Upper lobe of left lung (tissue), 4 donors: ENCODE measurements around the gene PTN.

ENCODE experiments used
- EP300 ChIP-seq, 4 donors: sonication (generic); formaldehyde crosslinking; IDR thresholded peaks; one replicate each; pipeline ENCODE4 v1.5.1; 2017; ENCODE audit warnings: antibody characterized with exemption in 4 of 4, control low read depth in 2 of 4
- TF ChIP-seq, protein P1 (sequence below), 6 experiments: fragments of 450-650 bp in 4 of 6; fragments of 200-600 bp in 2 of 6; sonication (generic) in 2 of 6; IDR thresholded peaks; one replicate each; pipeline ENCODE4 v1.5.1; 2016 to 2019; ENCODE audit warnings: antibody characterized with exemption in 6 of 6

DNA sequence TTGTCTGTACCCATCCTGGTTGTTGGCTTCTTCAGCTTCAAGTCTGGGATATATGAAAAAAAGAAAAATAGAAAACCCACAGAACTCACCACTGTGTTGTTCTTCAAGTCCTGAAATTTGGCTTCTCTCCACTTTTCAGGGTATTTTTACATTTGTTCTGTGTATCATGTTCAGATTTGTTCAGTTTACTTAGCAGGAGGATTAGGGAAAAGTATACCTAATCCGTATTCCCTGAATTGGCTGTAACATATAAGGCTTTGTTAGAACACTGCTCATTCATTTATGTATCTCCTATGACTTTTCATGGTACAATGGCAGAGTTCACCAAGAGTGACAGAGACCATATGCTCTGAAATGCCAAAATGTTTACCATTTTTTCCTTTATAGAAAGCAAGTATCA, 146.9 kb downstream of the PTN start:
- no peak for TF ChIP-seq EP300 (IDR thresholded peaks at IDR 0.05)
- TF ChIP-seq, protein P1, sequence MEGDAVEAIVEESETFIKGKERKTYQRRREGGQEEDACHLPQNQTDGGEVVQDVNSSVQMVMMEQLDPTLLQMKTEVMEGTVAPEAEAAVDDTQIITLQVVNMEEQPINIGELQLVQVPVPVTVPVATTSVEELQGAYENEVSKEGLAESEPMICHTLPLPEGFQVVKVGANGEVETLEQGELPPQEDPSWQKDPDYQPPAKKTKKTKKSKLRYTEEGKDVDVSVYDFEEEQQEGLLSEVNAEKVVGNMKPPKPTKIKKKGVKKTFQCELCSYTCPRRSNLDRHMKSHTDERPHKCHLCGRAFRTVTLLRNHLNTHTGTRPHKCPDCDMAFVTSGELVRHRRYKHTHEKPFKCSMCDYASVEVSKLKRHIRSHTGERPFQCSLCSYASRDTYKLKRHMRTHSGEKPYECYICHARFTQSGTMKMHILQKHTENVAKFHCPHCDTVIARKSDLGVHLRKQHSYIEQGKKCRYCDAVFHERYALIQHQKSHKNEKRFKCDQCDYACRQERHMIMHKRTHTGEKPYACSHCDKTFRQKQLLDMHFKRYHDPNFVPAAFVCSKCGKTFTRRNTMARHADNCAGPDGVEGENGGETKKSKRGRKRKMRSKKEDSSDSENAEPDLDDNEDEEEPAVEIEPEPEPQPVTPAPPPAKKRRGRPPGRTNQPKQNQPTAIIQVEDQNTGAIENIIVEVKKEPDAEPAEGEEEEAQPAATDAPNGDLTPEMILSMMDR (IDR thresholded peaks at IDR 0.05) = no peak
